WI38 (cell line): Measurements from ENCODE around the gene PROM1.

Experiments
- H3K4me3 ChIP-seq: 2 replicates; pipeline ENCODE4 v1.5.1; 2011; ENCODE audit warnings: low read depth, mild to moderate bottlenecking, control low read depth, low read length
- CTCF ChIP-seq: IDR thresholded peaks from 2 replicates; pipeline ENCODE4 v1.5.1; 2012; ENCODE audit warnings: low read depth, mild to moderate bottlenecking, control low read depth, low read length

The PROM1 gene

GRCh38 chr4:16018841-16019240 is 65.0 kb downstream of the PROM1 start:
- TF ChIP-seq CTCF = no peak
- H3K4me3 ChIP-seq = no peak overlapping the region

- no peak for TF ChIP-seq CTCF
- no peak overlapping the region for H3K4me3 ChIP-seq
These were observed 65.7 kb downstream of the PROM1 start for GRCh38 chr4:16018061-16018676.

GRCh38 chr4:16016536-16016935 is 67.3 kb downstream of the PROM1 start:
- H3K4me3 ChIP-seq = no peak overlapping the region
- no peak for TF ChIP-seq CTCF

- no peak for TF ChIP-seq CTCF
- no peak overlapping the region for H3K4me3 ChIP-seq
These were observed 72.7 kb downstream of the PROM1 start for GRCh38 chr4:16011173-16011572.

- TF ChIP-seq CTCF = no peak
- H3K4me3 ChIP-seq = no peak overlapping the region
These were observed 74.7 kb downstream of the PROM1 start for GRCh38 chr4:16009153-16009552.

GRCh38 chr4:16007471-16008095 is 76.2 kb downstream of the PROM1 start:
- no peak for TF ChIP-seq CTCF
- no peak overlapping the region for H3K4me3 ChIP-seq

- no peak for TF ChIP-seq CTCF
- no peak overlapping the region for H3K4me3 ChIP-seq
These were observed 76.9 kb downstream of the PROM1 start for GRCh38 chr4:16006771-16007446.
